OCI-LY1 (cell line): Measurements from ENCODE around the gene HAUS7.

Experiments used
- EZH2 ChIP-seq: fragments of 200-600 bp; sonication (generic), shearing (Covaris generic); IDR thresholded peaks from 2 replicates; pipeline ENCODE4 v1.8.0; 2017; ENCODE audit warnings: borderline replicate concordance, mixed run types, mild to moderate bottlenecking, antibody characterized with exemption, low read length, moderate library complexity, mixed read lengths
- TF ChIP-seq, protein P1 (sequence below): fragments of 200-600 bp; sonication (generic), shearing (Covaris generic); IDR thresholded peaks from 2 replicates; pipeline ENCODE4 v1.5.1; 2017; ENCODE audit warnings: mild to moderate bottlenecking, antibody characterized with exemption, low read length, moderate library complexity, mixed read lengths

- TF ChIP-seq, protein P1, sequence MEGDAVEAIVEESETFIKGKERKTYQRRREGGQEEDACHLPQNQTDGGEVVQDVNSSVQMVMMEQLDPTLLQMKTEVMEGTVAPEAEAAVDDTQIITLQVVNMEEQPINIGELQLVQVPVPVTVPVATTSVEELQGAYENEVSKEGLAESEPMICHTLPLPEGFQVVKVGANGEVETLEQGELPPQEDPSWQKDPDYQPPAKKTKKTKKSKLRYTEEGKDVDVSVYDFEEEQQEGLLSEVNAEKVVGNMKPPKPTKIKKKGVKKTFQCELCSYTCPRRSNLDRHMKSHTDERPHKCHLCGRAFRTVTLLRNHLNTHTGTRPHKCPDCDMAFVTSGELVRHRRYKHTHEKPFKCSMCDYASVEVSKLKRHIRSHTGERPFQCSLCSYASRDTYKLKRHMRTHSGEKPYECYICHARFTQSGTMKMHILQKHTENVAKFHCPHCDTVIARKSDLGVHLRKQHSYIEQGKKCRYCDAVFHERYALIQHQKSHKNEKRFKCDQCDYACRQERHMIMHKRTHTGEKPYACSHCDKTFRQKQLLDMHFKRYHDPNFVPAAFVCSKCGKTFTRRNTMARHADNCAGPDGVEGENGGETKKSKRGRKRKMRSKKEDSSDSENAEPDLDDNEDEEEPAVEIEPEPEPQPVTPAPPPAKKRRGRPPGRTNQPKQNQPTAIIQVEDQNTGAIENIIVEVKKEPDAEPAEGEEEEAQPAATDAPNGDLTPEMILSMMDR = no peak
- no peak for TF ChIP-seq EZH2
These were observed 26.2 kb upstream of the HAUS7 start for GRCh38 chrX:153496590-153496959.
